Activated CD8-positive, alpha-beta memory T cell treated with anti-CD3 and anti-CD28 coated beads, Interleukin-2, amount 10 ng/mL, durations not matched to agents 7 days and 5 days (primary cell): ENCODE measurements around the gene TAF3. TPM values are rescaled to one million over a fixed set of nuclear protein-coding genes. Genes with fewer than 3 reads are reported as not detected.
"Not testable (repeated sequence)": the region's sequence is repeated elsewhere in the genome, so short reads cannot be mapped to it uniquely, and the experiment has no call there.

ENCODE experiments used
- ATAC-seq: fragments of 150-1000 bp; cut with Tn5 transposase; one replicate; pipeline ENCODE4 v1.10.0; 2021; ENCODE audit warnings: moderate library complexity
- CTCF ChIA-PET: fragments of 350-600 bp; sonication (Branson Sonifier 250); formaldehyde crosslinking; loops from one replicate; lab custom pipeline; 2021; ENCODE audit warnings: antibody characterized with exemption; lab: Charles Lee
- DNase-seq: peaks from one replicate; pipeline ENCODE4 v3.0.0-alpha.2; 2020
- H3K27ac Mint-ChIP-seq: one replicate; pipeline ENCODE4 v1.8.0; 2021; ENCODE audit warnings: mild to moderate bottlenecking, mixed read lengths
- H3K27me3 Mint-ChIP-seq: one replicate; pipeline ENCODE4 v1.8.0; 2021; ENCODE audit warnings: mixed read lengths
- H3K36me3 Mint-ChIP-seq: one replicate; pipeline ENCODE4 v1.8.0; 2021; ENCODE audit warnings: mild to moderate bottlenecking, mixed read lengths
- H3K4me1 Mint-ChIP-seq: one replicate; pipeline ENCODE4 v1.8.0; 2021; ENCODE audit warnings: mixed read lengths
- H3K4me3 Mint-ChIP-seq: one replicate; pipeline ENCODE4 v1.8.0; 2021; ENCODE audit warnings: mild to moderate bottlenecking, moderate library complexity, mixed read lengths
- H3K9me3 Mint-ChIP-seq: one replicate; pipeline ENCODE4 v1.8.0; 2022; ENCODE audit warnings: low read depth, mixed read lengths
- total RNA-seq, 2 experiments: library from RNA; stranded (reverse); gene quantifications; one replicate each; pipeline ENCODE4 v1.2.3, GENCODE V29; 2021

The TAF3 gene
- total RNA-seq, 2 experiments from 2014 or later = 15.6 to 15.8 TPM

- CTCF ChIA-PET = no interaction called here
- peaks cover 55% of the 10 kb centered on the region for H3K36me3 Mint-ChIP-seq
- ATAC-seq (no peak), DNase-seq (no peak)
- no peak overlapping the region for H3K27ac Mint-ChIP-seq
- no peaks in the 10 kb centered on the region for H3K9me3 Mint-ChIP-seq
- H3K4me3 Mint-ChIP-seq = no peak overlapping the region
- peaks cover 59% of the 10 kb centered on the region for H3K4me1 Mint-ChIP-seq
- no peaks in the 10 kb centered on the region for H3K27me3 Mint-ChIP-seq
Measured at GRCh38 chr10:7795605-7796004, 22.7 kb upstream of the TAF3 start.

DNA sequence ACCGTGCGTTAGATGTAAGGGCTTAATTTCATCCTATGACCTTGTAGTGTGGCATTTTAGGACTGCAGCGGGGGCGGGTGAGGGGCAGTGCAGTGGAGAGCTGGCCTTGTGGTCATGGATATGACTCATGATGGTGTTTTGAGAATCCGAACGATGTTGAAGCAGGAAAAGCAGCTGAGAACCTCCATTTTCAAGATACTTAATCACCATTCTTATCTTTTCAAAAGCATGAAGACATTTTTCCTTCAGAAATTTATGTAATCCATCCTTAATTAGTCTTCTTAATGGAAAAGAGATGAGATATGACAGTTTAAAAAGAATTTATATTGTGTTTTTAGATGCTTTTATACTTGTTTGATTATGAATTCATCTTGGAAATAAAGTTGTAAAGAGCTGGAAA lies 20.7 kb upstream of the TAF3 start:
- ATAC-seq (peak; percentile 57), DNase-seq (no peak)
- H3K27me3 Mint-ChIP-seq = no peaks in the 10 kb centered on the region
- H3K27ac Mint-ChIP-seq = no peak overlapping the region
- peaks cover 40% of the 10 kb centered on the region for H3K4me1 Mint-ChIP-seq
- no peaks in the 10 kb centered on the region for H3K9me3 Mint-ChIP-seq
- CTCF ChIA-PET = interaction anchor here (0.7 to 1.9 kb wide), 2 partner anchors 9 to 13 kb away, joined by 3 to 6 read pairs; partner anchors contain the start of genes ATP5F1C and KIN
- H3K36me3 Mint-ChIP-seq = peaks cover 53% of the 10 kb centered on the region
- H3K4me3 Mint-ChIP-seq = no peak overlapping the region

- Mint-ChIP-seq H3K4me3 (no peak overlapping the region), H3K27ac (no peak overlapping the region), H3K9me3 (no peaks in the 10 kb centered on the region), H3K36me3 (peaks cover 63% of the 10 kb centered on the region), H3K27me3 (no peaks in the 10 kb centered on the region), H3K4me1 (peaks cover 5% of the 10 kb centered on the region)
- ATAC-seq (no peak), DNase-seq (no peak)
- CTCF ChIA-PET = no interaction called here
Measured at GRCh38 chr10:7802606-7803005, 15.7 kb upstream of the TAF3 start.

- H3K9me3 Mint-ChIP-seq = no peaks in the 10 kb centered on the region
- H3K4me3 Mint-ChIP-seq = no peak overlapping the region
- no peak overlapping the region for H3K27ac Mint-ChIP-seq
- peaks cover 54% of the 10 kb centered on the region for H3K36me3 Mint-ChIP-seq
- no peak for ATAC-seq
- no peak for DNase-seq
- no peaks in the 10 kb centered on the region for H3K27me3 Mint-ChIP-seq
- H3K4me1 Mint-ChIP-seq = no peaks in the 10 kb centered on the region
- CTCF ChIA-PET = no interaction called here
Measured at GRCh38 chr10:7804216-7804615, 14.1 kb upstream of the TAF3 start.

DNA sequence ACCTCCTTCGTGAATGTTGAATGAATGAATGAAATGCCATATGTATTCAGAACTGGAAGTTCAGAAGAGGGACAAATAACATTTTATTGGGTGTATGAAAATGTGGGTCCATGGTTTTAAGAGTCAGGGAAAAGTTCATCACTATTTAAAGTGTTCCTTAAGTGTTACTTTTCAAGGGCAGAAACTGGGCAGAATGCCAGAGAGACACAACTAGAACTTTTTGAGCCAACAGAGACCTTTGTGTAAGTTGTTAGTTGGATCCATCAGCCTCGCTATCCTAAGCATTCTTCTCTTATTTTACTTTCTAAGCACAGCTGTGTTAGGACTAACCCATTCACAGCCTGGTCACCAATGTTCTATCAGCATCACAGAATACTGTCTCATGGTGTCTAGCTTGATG lies 13.6 kb upstream of the TAF3 start:
- Mint-ChIP-seq H3K4me1 (no peaks in the 10 kb centered on the region), H3K9me3 (no peaks in the 10 kb centered on the region), H3K27ac (no peak overlapping the region), H3K36me3 (peaks cover 50% of the 10 kb centered on the region), H3K4me3 (no peak overlapping the region), H3K27me3 (no peaks in the 10 kb centered on the region)
- CTCF ChIA-PET = no interaction called here
- DNase-seq (no peak), ATAC-seq (no peak)

DNA sequence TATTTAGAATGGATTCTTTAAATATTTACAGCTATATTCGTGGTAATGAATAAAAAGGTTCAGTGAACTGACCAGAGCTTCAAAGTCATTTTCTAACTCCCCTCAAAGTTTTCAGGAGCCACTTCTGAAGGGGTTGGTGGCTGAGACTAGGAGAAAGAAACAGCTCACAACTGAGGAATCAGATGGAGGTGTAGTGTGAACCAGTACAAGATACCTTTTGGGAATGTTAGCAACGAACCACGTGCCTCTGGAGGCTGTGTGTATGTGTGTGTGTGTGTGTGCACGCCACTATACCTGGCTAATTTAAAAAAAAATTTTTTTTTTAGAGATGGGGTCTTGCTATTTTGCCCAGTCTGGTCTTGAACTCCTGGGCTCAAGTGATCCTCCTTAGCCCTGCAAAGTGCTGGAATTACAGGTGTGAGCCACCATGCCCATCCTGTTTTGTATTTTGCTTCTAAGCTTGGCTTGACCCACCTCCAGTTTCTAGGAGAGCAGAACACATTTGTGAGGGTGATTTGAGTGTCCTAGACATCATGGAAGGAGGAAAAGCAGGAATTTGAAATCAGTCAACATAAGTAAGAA lies 9.5 kb upstream of the TAF3 start:
- CTCF ChIA-PET = interaction anchor here (0.9 to 2.4 kb wide), 3 partner anchors 9 to 283 kb away, joined by 3 to 9 read pairs (median 3); partner anchors contain the start of gene TAF3
- DNase-seq (no peak), ATAC-seq (no peak)
- H3K4me3 Mint-ChIP-seq = no peak overlapping the region
- H3K36me3 Mint-ChIP-seq = peaks cover 26% of the 10 kb centered on the region
- H3K27ac Mint-ChIP-seq = no peak overlapping the region
- no peaks in the 10 kb centered on the region for H3K27me3 Mint-ChIP-seq
- H3K4me1 Mint-ChIP-seq = no peaks in the 10 kb centered on the region
- no peaks in the 10 kb centered on the region for H3K9me3 Mint-ChIP-seq

DNA sequence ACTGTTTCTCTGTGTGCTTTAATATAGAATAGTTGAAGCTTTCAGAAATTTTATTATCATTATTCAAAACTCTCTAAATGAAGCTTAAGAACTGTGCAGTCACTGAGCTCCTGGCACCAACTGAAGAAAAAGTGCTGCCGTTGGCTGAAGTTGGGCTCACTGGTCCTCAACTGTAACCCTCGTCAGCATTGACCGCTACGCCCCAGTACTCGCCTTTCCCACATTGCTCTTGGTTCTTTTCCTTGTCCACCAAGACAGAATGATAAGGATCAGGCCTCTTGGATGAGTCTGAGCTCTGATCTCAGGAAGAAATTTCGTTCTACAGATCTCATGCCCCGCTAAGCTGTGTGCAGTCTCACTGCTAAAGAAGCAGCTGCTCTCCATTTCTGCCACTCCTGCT lies 7.9 kb upstream of the TAF3 start:
- Mint-ChIP-seq H3K27me3 (no peaks in the 10 kb centered on the region), H3K9me3 (no peaks in the 10 kb centered on the region), H3K4me3 (no peak overlapping the region), H3K27ac (no peak overlapping the region), H3K36me3 (peaks cover 12% of the 10 kb centered on the region), H3K4me1 (no peaks in the 10 kb centered on the region)
- DNase-seq (no peak), ATAC-seq (no peak)
- CTCF ChIA-PET = interaction anchor here (1.5 kb wide), 1 partner anchor 22 kb away, joined by 5 read pairs; the partner anchor contains the start of genes ATP5F1C and KIN

DNA sequence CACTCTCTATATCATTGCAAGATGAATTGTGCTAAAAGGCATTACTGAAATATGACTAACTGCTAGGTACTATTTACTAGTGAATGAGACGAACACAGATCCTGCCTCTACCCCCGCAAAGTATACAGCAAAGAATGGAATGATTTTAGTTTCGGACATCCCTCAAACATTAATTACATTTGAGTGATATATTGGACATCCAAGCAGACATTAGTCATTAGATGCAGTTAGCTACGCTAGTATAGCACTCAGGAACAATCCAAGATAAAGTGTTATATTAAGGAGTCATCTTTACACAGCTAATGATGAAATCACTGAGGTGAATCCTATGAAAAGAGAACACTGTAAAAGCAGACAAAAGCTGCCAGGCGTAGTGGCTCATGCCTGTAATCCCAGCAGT lies 7.3 kb upstream of the TAF3 start:
- Mint-ChIP-seq H3K9me3 (no peaks in the 10 kb centered on the region), H3K27me3 (no peaks in the 10 kb centered on the region), H3K36me3 (peaks cover 12% of the 10 kb centered on the region), H3K4me1 (no peaks in the 10 kb centered on the region), H3K27ac (no peak overlapping the region), H3K4me3 (no peak overlapping the region)
- CTCF ChIA-PET = no interaction called here
- ATAC-seq = no peak
- DNase-seq = no peak

- H3K36me3 Mint-ChIP-seq = not testable (repeated sequence)
Measured at GRCh38 chr10:7811743-7812142, 6.6 kb upstream of the TAF3 start.

DNA sequence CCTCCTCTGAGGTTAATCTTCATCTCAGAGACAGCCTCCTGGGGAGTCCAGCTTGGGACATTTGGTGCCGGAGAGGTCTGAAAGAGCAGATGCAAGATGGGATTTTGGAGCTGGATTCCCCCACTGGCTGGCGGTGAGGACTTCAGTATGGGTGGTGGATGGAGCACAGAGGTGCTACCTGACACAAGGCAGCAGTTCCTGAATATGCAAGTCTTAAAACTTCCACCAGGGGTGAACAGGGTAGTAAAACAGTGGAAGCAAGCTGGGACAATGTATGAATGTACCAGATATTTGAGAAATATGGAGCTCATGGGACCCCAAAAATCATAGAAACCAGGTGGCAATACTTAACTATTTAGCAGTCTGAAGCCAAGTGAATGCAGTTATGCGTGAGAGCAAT lies 4.8 kb upstream of the TAF3 start:
- H3K9me3 Mint-ChIP-seq = no peaks in the 10 kb centered on the region
- no peak overlapping the region for H3K4me3 Mint-ChIP-seq
- no peaks in the 10 kb centered on the region for H3K27me3 Mint-ChIP-seq
- H3K27ac Mint-ChIP-seq = no peak overlapping the region
- ATAC-seq (no peak), DNase-seq (no peak)
- CTCF ChIA-PET = interaction anchor here (1.6 kb wide), 1 partner anchor 288 kb away, joined by 5 read pairs; no protein-coding TSS in a partner anchor
- peaks cover 1% of the 10 kb centered on the region for H3K36me3 Mint-ChIP-seq
- peaks cover 12% of the 10 kb centered on the region for H3K4me1 Mint-ChIP-seq

More at GRCh38 chr10:7811743-7812142, 6.6 kb upstream of the TAF3 start:
- ATAC-seq, H3K27me3 Mint-ChIP-seq, DNase-seq, H3K27ac Mint-ChIP-seq, H3K4me1 Mint-ChIP-seq, H3K9me3 Mint-ChIP-seq, H3K4me3 Mint-ChIP-seq: not testable (repeated sequence)
- CTCF ChIA-PET = interaction anchor here (0.6 kb wide), 1 partner anchor 111 kb away, joined by 5 read pairs; no protein-coding TSS in a partner anchor

DNA sequence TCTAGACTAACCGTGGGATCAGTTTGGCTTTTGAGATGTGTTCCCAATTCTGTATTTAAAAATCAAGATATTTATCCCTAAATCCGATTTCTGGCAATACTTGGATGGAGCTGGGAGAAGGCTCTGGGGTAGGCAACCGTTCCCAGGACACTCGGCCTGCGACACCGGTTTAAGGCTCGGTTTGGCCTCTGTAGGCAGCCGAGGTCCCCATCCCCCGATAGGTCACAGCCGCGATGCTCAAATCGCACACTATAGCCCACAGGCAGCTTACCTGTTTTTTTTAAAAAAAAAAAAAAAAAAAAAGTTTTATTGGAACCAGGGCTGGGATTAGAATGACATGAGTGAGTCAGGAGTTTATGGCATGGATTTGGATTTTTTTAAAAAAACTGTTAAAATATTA lies 729 bp upstream of the TAF3 start:
- H3K4me1 Mint-ChIP-seq = peaks cover 35% of the 10 kb centered on the region

GRCh38 chr10:7817984-7818294 lies 366 bp upstream of the TAF3 start:
- CTCF ChIA-PET = interaction anchor here (0.7 to 3.9 kb wide), 8 partner anchors 9 to 293 kb away, joined by 3 to 26 read pairs (median 6); partner anchors contain the start of genes ATP5F1C and KIN
- no peak for ATAC-seq
- peaks cover 35% of the 10 kb centered on the region for H3K4me1 Mint-ChIP-seq

More for the DNA sequence above, 729 bp upstream of the TAF3 start:
- no peak overlapping the region for H3K27ac Mint-ChIP-seq
- no peaks in the 10 kb centered on the region for H3K9me3 Mint-ChIP-seq
- H3K4me3 Mint-ChIP-seq = peak overlapping the region; percentile 99
- H3K27me3 Mint-ChIP-seq = no peaks in the 10 kb centered on the region
- ATAC-seq (no peak), DNase-seq (no peak)
- CTCF ChIA-PET = interaction anchor here (0.7 to 3.2 kb wide), 7 partner anchors 9 to 130 kb away, joined by 3 to 26 read pairs (median 6); partner anchors contain the start of genes ATP5F1C and KIN
- peaks cover 3% of the 10 kb centered on the region for H3K36me3 Mint-ChIP-seq

GRCh38 chr10:7819121-7819460 lies 786 bp downstream of the TAF3 start:
- Mint-ChIP-seq H3K9me3 (no peaks in the 10 kb centered on the region), H3K4me1 (peaks cover 35% of the 10 kb centered on the region), H3K27me3 (no peaks in the 10 kb centered on the region), H3K36me3 (peaks cover 5% of the 10 kb centered on the region), H3K27ac (peak overlapping the region; percentile 89), H3K4me3 (peak overlapping the region; percentile 99)
- CTCF ChIA-PET = interaction anchor here (1.2 to 3.9 kb wide), 6 partner anchors 31 to 294 kb away, joined by 3 to 26 read pairs (median 6); partner anchors contain the start of genes ATP5F1C and KIN
- ATAC-seq (peak; percentile 26), DNase-seq (peak; percentile 64)

More at GRCh38 chr10:7817984-7818294, 366 bp upstream of the TAF3 start:
- Mint-ChIP-seq H3K27ac (peak overlapping the region; percentile 89), H3K36me3 (peaks cover 3% of the 10 kb centered on the region), H3K27me3 (no peaks in the 10 kb centered on the region), H3K4me3 (peak overlapping the region; percentile 99), H3K9me3 (no peaks in the 10 kb centered on the region)
- no peak for DNase-seq

DNA sequence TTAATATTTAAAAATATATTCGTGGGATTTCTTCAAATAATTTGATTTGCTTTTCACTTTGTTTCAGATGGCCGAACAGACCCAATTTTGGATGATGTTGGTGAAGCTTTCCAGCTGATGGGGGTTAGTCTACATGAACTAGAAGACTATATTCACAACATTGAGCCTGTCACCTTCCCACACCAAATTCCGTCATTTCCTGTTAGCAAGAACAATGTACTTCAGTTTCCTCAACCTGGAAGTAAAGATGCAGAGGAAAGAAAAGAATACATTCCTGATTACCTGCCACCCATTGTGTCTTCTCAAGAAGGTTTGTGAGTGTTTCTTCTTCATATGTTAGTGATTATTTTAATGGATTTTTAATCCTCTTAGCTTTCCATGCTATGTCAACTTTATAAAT lies 5.9 kb downstream of the TAF3 start:
- H3K36me3 Mint-ChIP-seq = peaks cover 21% of the 10 kb centered on the region
- DNase-seq (no peak), ATAC-seq (no peak)
- CTCF ChIA-PET = no interaction called here
- peaks cover 21% of the 10 kb centered on the region for H3K4me1 Mint-ChIP-seq
- H3K27me3 Mint-ChIP-seq = no peaks in the 10 kb centered on the region
- no peak overlapping the region for H3K4me3 Mint-ChIP-seq
- H3K9me3 Mint-ChIP-seq = no peaks in the 10 kb centered on the region
- H3K27ac Mint-ChIP-seq = no peak overlapping the region
